DOHH2 (cell line): ENCODE results near the gene HSPA1L.

Experiments
- H3F3A ChIP-seq: fragments of 200-600 bp; sonication (generic), shearing (Covaris generic); 2 replicates; pipeline ENCODE4 v1.6.0; 2016; ENCODE audit warnings: antibody characterized with exemption, mild to moderate bottlenecking; ENCODE audit not compliant: control insufficient read depth, insufficient read depth
- H3K27ac ChIP-seq: fragments of 200-600 bp; sonication (generic); 2 replicates; pipeline ENCODE4 v1.5.1; 2014; ENCODE audit warnings: low read depth, mild to moderate bottlenecking, low read length, moderate library complexity
- H3K27me3 ChIP-seq: fragments of 200-600 bp; sonication (generic); 2 replicates; pipeline ENCODE4 v1.6.1; 2014; ENCODE audit warnings: mild to moderate bottlenecking, low read length, mixed read lengths; ENCODE audit not compliant: control insufficient read depth
- H3K36me3 ChIP-seq: fragments of 200-600 bp; sonication (generic); 2 replicates; pipeline ENCODE4 v1.6.1; 2014; ENCODE audit warnings: mild to moderate bottlenecking, low read length, moderate library complexity, mixed read lengths; ENCODE audit not compliant: control insufficient read depth
- H3K4me1 ChIP-seq: fragments of 200-600 bp; sonication (generic); 2 replicates; pipeline ENCODE4 v1.6.1; 2014; ENCODE audit warnings: mild to moderate bottlenecking, low read length, mixed read lengths; ENCODE audit not compliant: control insufficient read depth
- H3K4me2 ChIP-seq: fragments of 200-600 bp; sonication (generic); 2 replicates; pipeline ENCODE4 v1.6.0; 2014; ENCODE audit warnings: mild to moderate bottlenecking, low read length, moderate library complexity
- H3K4me3 ChIP-seq: fragments of 200-600 bp; sonication (generic); 2 replicates; pipeline ENCODE4 v1.5.1; 2014; ENCODE audit warnings: mild to moderate bottlenecking, low read length, mixed read lengths
- H3K79me2 ChIP-seq: fragments of 200-600 bp; sonication (generic); 2 replicates; pipeline ENCODE4 v1.6.1; 2014; ENCODE audit warnings: mild to moderate bottlenecking, low read length, mixed read lengths; ENCODE audit not compliant: control insufficient read depth
- H3K9me2 ChIP-seq: fragments of 200-600 bp; sonication (generic); replicated peaks from 2 replicates; pipeline ENCODE4 v1.6.1; 2014; ENCODE audit warnings: mild to moderate bottlenecking, low read length, mixed read lengths; ENCODE audit not compliant: control insufficient read depth
- H3K9me3 ChIP-seq: fragments of 200-600 bp; sonication (generic); 2 replicates; pipeline ENCODE4 v1.6.1; 2014; ENCODE audit warnings: antibody characterized with exemption, low read length, mixed read lengths; ENCODE audit not compliant: control insufficient read depth, insufficient read depth
- H4K20me1 ChIP-seq: fragments of 200-600 bp; sonication (generic); 2 replicates; pipeline ENCODE4 v1.6.0; 2014; ENCODE audit warnings: low read depth, mild to moderate bottlenecking, antibody characterized with exemption, low read length, moderate library complexity; ENCODE audit not compliant: control insufficient read depth, insufficient read depth
- EZH2phosphoT487 ChIP-seq: fragments of 200-600 bp; sonication (generic); IDR thresholded peaks from 2 replicates; pipeline ENCODE4 v1.6.1; 2017; ENCODE audit warnings: borderline replicate concordance, mild to moderate bottlenecking, antibody characterized with exemption, low read length, moderate library complexity, mixed read lengths
- TF ChIP-seq, protein P1 (sequence below): fragments of 200-600 bp; sonication (generic); IDR thresholded peaks from one replicate; pipeline ENCODE4 v1.5.1; 2014; ENCODE audit warnings: antibody characterized with exemption, mild to moderate bottlenecking, low read depth, low read length; ENCODE audit not compliant: poor library complexity, severe bottlenecking

The HSPA1L gene

DNA sequence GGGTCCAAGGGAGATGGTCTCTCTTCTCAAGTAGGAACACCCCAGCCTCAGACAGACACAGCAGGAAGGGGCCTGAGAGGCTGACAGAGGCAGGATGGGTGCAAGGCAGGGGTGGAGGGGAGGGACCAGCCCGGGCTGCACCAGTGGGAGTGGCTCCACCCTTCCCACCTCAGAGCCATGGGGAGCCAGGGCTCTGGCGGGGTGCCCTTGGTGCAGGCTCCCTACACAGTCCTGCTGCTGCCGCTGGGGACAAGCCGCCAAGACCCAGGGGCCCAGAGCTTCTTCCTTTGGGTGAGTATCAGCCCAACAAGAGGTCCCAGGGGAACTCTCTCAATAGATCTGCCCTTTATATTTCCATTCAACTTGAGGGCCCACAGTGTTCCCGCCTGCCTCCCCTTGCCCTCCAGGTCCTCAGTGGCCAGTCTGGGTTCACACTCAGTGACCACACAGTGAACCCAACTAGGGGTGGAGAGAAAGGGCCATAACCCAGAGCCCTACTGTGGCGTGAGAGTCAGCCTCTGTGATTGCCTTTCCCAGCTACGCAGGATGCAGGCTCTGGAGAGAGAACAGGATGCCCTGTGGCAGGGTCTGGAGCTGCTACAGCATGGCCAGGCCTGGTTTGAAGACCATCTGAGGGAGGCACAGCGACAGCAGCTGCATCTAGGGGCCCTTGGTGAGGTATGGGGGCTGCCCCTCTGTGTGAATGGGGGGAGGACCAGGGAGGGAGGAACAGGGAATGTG, 52.0 kb downstream of the HSPA1L start:
- no peak overlapping the region for H3K4me2 ChIP-seq
- TF ChIP-seq, protein P1, sequence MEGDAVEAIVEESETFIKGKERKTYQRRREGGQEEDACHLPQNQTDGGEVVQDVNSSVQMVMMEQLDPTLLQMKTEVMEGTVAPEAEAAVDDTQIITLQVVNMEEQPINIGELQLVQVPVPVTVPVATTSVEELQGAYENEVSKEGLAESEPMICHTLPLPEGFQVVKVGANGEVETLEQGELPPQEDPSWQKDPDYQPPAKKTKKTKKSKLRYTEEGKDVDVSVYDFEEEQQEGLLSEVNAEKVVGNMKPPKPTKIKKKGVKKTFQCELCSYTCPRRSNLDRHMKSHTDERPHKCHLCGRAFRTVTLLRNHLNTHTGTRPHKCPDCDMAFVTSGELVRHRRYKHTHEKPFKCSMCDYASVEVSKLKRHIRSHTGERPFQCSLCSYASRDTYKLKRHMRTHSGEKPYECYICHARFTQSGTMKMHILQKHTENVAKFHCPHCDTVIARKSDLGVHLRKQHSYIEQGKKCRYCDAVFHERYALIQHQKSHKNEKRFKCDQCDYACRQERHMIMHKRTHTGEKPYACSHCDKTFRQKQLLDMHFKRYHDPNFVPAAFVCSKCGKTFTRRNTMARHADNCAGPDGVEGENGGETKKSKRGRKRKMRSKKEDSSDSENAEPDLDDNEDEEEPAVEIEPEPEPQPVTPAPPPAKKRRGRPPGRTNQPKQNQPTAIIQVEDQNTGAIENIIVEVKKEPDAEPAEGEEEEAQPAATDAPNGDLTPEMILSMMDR, result no peak
- no peak for TF ChIP-seq EZH2phosphoT487
- H3K36me3 ChIP-seq, result peaks cover 49% of the 10 kb centered on the region

DNA sequence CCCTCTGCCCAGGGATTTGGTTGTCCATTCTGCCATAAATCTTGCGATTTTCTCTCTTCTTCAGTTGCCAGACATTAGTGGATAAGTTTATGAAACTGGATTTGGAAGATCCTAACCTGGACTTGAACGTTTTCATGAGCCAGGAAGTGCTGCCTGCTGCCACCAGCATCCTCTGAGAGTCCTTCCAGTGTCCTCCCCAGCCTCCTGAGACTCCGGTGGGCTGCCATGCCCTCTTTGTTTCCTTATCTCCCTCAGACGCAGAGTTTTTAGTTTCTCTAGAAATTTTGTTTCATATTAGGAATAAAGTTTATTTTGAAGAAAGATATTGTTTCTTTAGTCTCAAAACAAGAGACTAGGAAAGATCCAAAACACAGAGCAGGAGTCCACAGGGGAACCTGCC, 52.7 kb downstream of the HSPA1L start, which contains the start of gene SAPCD1:
SAPCD1 (plus strand) TSS at position 301 of the 400 bp plus-strand sequence. CDS start 399 bp downstream, outside the sequence.
- no peaks in the 10 kb centered on the region for H3K9me3 ChIP-seq
- H3F3A ChIP-seq, result no peaks in the 10 kb centered on the region
- no peaks in the 10 kb centered on the region for H3K79me2 ChIP-seq
- no peak within 1 kb of the TSS for H3K4me2 ChIP-seq
- no peak within 1 kb of the TSS for H3K27ac ChIP-seq
- H3K27me3 ChIP-seq, result no peaks in the 10 kb centered on the region
- H3K4me1 ChIP-seq, result no peaks in the 10 kb centered on the region
- H4K20me1 ChIP-seq, result no peaks in the 10 kb centered on the region
- TF ChIP-seq EZH2phosphoT487, result no peak
- TF ChIP-seq, protein P1, result no peak
- H3K36me3 ChIP-seq, result peaks cover 49% of the 10 kb centered on the region
- no peak within 1 kb of the TSS for H3K4me3 ChIP-seq
- H3K9me2 ChIP-seq, result no peaks in the 10 kb centered on the region

More for the DNA sequence above, 52.0 kb downstream of the HSPA1L start:
- Histone ChIP-seq H4K20me1 (no peaks in the 10 kb centered on the region), H3K27me3 (no peaks in the 10 kb centered on the region), H3K9me3 (no peaks in the 10 kb centered on the region), H3K4me3 (no peak overlapping the region), H3K4me1 (no peaks in the 10 kb centered on the region), H3K27ac (no peak overlapping the region), H3F3A (no peaks in the 10 kb centered on the region), H3K9me2 (no peaks in the 10 kb centered on the region), H3K79me2 (no peaks in the 10 kb centered on the region)

DNA sequence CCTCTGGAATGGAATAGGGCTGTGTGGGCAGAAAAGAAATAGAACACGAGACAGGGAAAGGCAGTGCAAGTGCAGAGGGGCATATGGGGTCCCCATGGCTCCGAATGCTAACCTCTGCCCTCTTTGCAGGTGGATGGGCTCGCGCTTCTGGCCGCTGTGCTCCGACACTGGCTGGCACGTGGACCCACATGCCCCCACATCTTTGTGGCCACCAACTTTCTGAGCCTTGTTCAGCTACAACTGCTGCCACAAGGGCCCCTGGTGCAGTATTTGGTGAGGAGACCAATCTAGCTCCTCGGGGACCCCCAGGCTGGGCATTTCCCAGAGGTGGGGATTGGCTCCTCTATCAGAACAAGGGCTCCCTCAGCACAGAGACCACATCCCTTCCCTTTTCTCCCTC, 53.7 kb downstream of the HSPA1L start:
- H3K36me3 ChIP-seq, result peaks cover 49% of the 10 kb centered on the region
- H3K4me3 ChIP-seq, result no peak overlapping the region
- TF ChIP-seq EZH2phosphoT487, result no peak
- TF ChIP-seq, protein P1, result no peak
- no peaks in the 10 kb centered on the region for H3F3A ChIP-seq
- H3K27me3 ChIP-seq, result no peaks in the 10 kb centered on the region
- H3K4me1 ChIP-seq, result no peaks in the 10 kb centered on the region
- H3K4me2 ChIP-seq, result no peak overlapping the region
- no peaks in the 10 kb centered on the region for H3K9me3 ChIP-seq
- H3K9me2 ChIP-seq, result no peaks in the 10 kb centered on the region
- no peak overlapping the region for H3K27ac ChIP-seq
- no peaks in the 10 kb centered on the region for H4K20me1 ChIP-seq
- H3K79me2 ChIP-seq, result no peaks in the 10 kb centered on the region
